Esophagus (tissue), 2 donors: Measurements from ENCODE around the gene ZMYND8. TPM values are rescaled to one million over a fixed set of nuclear protein-coding genes. Genes with fewer than 3 reads are reported as not detected.

ENCODE experiments used
- H3K27ac ChIP-seq, 2 donors: one replicate each; pipeline ENCODE4 v1.5.1; 2013; ENCODE audit warnings: low read depth in 2 of 2, mild to moderate bottlenecking in 2 of 2, inconsistent platforms in 1 of 2, low read length in 1 of 2, moderate library complexity in 1 of 2
- H3K27me3 ChIP-seq, 2 donors: one replicate each; pipeline ENCODE4 v1.6.1; 2013; ENCODE audit warnings: low read length in 2 of 2, control low read depth in 1 of 2, mild to moderate bottlenecking in 1 of 2; ENCODE audit not compliant: insufficient read depth in 2 of 2, control insufficient read depth in 1 of 2
- H3K36me3 ChIP-seq, 2 donors: one replicate each; pipeline ENCODE4 v1.6.1; 2013; ENCODE audit warnings: low read length in 1 of 2; ENCODE audit not compliant: control insufficient read depth in 2 of 2, insufficient read depth in 2 of 2
- H3K4me1 ChIP-seq, 2 donors: one replicate each; pipeline ENCODE4 v1.6.1; 2013; ENCODE audit warnings: low read length in 1 of 2; ENCODE audit not compliant: control insufficient read depth in 2 of 2, insufficient read depth in 2 of 2
- H3K4me3 ChIP-seq, 2 donors: one replicate each; pipeline ENCODE4 v1.5.1; 2013; ENCODE audit warnings: low read length in 2 of 2, mild to moderate bottlenecking in 2 of 2, low read depth in 1 of 2, moderate library complexity in 1 of 2
- H3K9me3 ChIP-seq, 2 donors: one replicate each; pipeline ENCODE4 v1.6.1; 2013; ENCODE audit warnings: mild to moderate bottlenecking in 2 of 2, low read depth in 1 of 2, low read length in 1 of 2, moderate library complexity in 1 of 2; ENCODE audit not compliant: control insufficient read depth in 2 of 2, insufficient read depth in 1 of 2
- WGBS, 2 donors: extraction: QIAGEN DNeasy Blood & Tissue Kit; methylation state at CpG; one replicate each; pipeline ENCODE4 v1.1.7; 2013; 5-methylcytosine and 5-hydroxymethylcytosine counted together
- polyA plus RNA-seq, 2 donors: library from polyadenylated mRNA; stranded (reverse); fragments of 200-250 nt; gene quantifications; one replicate each; pipeline ENCODE4 v1.2.3, GENCODE V29; 2013
- donor health status: healthy with polysubstance abuse.
- donor health status: Bipolar disorder and iron deficiency.

The ZMYND8 gene
- polyA plus RNA-seq, 2 donors: 8.8 to 18.7 TPM

- H3K4me1 ChIP-seq: peaks cover 0 to 2% of the 10 kb centered on the region in 2 donors
- peaks cover 5 to 41% of the 10 kb centered on the region in 2 donors for H3K36me3 ChIP-seq
- no peak overlapping the region for H3K27ac ChIP-seq
- H3K4me3 ChIP-seq: no peak overlapping the region
- H3K27me3 ChIP-seq: no peaks in the 10 kb centered on the region
- 96 to 97% methylated on average over 51 of the region's 51 CpGs for WGBS, 2 donors
- H3K9me3 ChIP-seq: no peaks in the 10 kb centered on the region
These were observed 117.5 kb downstream of the ZMYND8 start for GRCh38 chr20:47238780-47239718.

DNA sequence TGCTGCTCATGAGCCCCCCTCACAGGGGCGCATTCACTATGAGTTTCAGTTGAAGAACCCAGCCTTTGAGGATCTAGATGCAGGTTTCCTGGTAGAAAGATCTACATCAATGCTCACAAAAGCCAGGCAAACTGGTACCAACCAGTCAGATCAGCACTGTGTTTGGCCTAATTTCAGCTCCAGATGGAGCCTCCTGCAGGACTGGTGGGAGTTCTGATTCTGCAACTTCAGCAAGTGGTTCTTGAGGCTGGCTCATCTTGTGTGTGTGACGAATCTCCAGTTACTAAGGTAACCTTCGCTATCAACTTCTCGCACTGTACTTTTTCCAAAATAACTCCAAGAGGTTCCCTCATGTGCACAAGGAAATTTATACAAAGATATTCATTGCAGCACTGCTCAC is 118.8 kb downstream of the ZMYND8 start:
- 90 to 93% methylated on average over 4 of the region's 4 CpGs for WGBS, 2 donors
- Histone ChIP-seq H3K27ac (no peak overlapping the region), H3K36me3 (peaks cover 5 to 42% of the 10 kb centered on the region in 2 donors), H3K27me3 (no peaks in the 10 kb centered on the region), H3K4me1 (peaks cover 0 to 2% of the 10 kb centered on the region in 2 donors), H3K4me3 (no peak overlapping the region), H3K9me3 (no peaks in the 10 kb centered on the region)

GRCh38 chr20:47236639-47236900 is 119.9 kb downstream of the ZMYND8 start:
- 94% methylated on average over 1 of the region's 1 CpG for WGBS, 2 donors
- no peaks in the 10 kb centered on the region for H3K9me3 ChIP-seq
- no peaks in the 10 kb centered on the region for H3K27me3 ChIP-seq
- peaks cover 0 to 37% of the 10 kb centered on the region in 2 donors for H3K36me3 ChIP-seq
- no peaks in the 10 kb centered on the region for H3K4me1 ChIP-seq
- no peak overlapping the region for H3K4me3 ChIP-seq
- no peak overlapping the region for H3K27ac ChIP-seq

DNA sequence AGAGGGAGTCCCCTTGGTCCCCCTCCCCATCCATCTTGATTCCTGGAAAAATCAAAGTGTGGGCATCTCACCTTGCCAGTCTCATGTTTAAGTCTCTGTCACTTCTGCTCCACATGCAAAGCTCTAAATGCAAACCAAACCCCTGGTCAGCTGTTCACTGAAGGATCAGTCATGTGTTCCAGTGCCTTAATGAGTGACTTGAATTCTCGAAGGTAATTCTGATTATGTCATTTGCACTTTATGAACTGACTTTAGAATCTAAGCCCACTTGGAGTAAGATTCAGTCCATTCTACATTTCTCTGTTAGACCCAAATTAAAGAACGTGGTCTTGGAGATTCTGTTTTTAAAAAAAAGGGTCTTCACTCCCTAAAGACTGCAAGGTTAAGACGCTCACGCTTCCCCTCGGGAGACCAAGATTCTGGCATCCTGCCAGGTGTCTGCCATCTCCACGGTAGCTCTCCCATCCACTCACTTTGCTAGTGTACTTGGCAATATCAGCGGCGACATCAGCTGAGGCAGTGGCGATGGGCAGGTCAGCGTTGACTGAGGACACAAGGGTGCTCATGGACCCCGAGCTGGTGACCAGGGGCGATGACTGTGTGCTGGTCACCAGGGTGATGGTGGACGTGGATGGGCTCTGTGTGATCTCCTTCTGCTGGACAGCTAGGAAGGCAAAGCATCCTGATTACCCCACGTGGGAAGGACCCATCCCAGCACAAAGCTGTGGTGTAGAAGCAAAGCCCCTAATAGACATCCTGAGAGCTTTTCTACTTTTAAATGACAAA is 120.5 kb downstream of the ZMYND8 start:
- Histone ChIP-seq H3K4me3 (no peak overlapping the region), H3K9me3 (no peaks in the 10 kb centered on the region), H3K27me3 (no peaks in the 10 kb centered on the region), H3K4me1 (no peaks in the 10 kb centered on the region), H3K27ac (no peak overlapping the region), H3K36me3 (peaks cover 0 to 39% of the 10 kb centered on the region in 2 donors)
- WGBS, 2 donors: 89 to 91% methylated on average over 14 of the region's 14 CpGs

DNA sequence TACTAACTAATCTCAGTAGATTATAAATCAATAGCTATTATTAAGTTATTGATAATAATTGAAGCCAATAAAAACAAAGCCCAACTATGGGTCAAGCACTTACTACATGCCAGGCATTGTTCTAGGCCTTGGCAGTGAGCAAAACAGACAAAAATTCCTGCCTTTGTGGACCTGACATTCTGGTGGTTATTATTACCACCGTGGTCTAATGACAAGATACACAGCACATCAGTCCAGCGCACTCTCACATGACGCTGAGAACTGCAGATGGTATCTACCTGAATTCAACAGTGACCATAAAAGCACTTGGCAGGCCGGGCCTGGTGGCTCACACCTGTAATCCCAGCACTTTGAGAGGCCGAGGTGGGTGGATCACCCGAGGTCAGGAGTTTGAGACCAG is 121.4 kb downstream of the ZMYND8 start:
- no peaks in the 10 kb centered on the region for H3K4me1 ChIP-seq
- no peak overlapping the region for H3K27ac ChIP-seq
- 96 to 98% methylated on average over 6 of the region's 6 CpGs for WGBS, 2 donors
- no peaks in the 10 kb centered on the region for H3K9me3 ChIP-seq
- H3K27me3 ChIP-seq: no peaks in the 10 kb centered on the region
- no peak overlapping the region for H3K4me3 ChIP-seq
- peaks cover 0 to 42% of the 10 kb centered on the region in 2 donors for H3K36me3 ChIP-seq

DNA sequence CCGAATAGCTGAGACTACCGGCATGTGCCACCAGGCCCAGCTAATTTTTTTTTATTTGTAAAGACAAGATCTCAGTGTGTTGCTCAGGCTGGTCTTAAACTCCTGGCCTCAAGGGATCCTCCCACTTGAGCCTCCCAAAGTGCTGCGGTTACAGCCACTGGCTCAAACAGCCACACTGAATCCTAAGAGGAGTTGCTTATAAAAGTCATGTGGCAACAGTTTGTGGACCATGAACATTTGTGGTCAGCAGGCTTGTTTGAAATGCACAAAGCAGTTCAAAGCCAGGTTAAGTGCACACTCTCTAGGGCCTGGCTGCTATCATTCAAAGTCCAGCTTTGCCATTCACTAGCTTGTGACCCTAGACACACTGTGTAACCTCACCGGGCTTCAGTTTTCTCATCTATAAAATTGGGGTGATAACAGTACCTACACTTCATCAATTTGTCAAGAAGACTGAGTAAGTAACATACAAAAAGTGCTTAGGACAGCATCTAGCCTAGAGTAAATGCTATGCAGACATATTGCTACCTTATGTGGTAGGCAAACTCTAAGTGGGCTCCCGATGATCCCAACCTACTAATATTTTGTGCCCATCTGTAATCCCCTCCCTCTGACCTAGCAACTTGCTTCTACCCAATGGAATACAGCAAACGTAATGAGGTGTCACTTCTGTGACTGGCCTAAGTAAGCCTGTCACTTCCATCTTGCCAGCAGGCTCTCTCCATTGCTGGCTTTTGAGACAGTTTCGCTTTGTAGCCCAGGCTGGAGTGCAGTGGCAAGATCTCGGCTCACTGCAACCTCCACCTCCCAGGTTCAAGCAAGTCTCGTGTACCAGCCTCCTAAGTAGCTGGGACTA is 122.9 kb downstream of the ZMYND8 start:
- no peak overlapping the region for H3K4me3 ChIP-seq
- H3K27ac ChIP-seq: no peak overlapping the region
- no peaks in the 10 kb centered on the region for H3K27me3 ChIP-seq
- H3K4me1 ChIP-seq: no peaks in the 10 kb centered on the region
- 94 to 95% methylated on average over 9 of the region's 9 CpGs for WGBS, 2 donors
- no peaks in the 10 kb centered on the region for H3K9me3 ChIP-seq
- H3K36me3 ChIP-seq: peaks cover 0 to 42% of the 10 kb centered on the region in 2 donors

GRCh38 chr20:47232518-47232917 is 124.0 kb downstream of the ZMYND8 start:
- H3K4me1 ChIP-seq: no peaks in the 10 kb centered on the region
- no peaks in the 10 kb centered on the region for H3K27me3 ChIP-seq
- H3K36me3 ChIP-seq: peaks cover 0 to 39% of the 10 kb centered on the region in 2 donors
- no peaks in the 10 kb centered on the region for H3K9me3 ChIP-seq
- no peak overlapping the region for H3K4me3 ChIP-seq
- no peak overlapping the region for H3K27ac ChIP-seq
- WGBS, 2 donors: 96 to 97% methylated on average over 3 of the region's 3 CpGs

GRCh38 chr20:47231382-47232039 is 125.0 kb downstream of the ZMYND8 start:
- H3K9me3 ChIP-seq: no peaks in the 10 kb centered on the region
- H3K27ac ChIP-seq: no peak overlapping the region
- H3K36me3 ChIP-seq: peaks cover 3 to 41% of the 10 kb centered on the region in 2 donors
- no peak overlapping the region for H3K4me3 ChIP-seq
- H3K27me3 ChIP-seq: no peaks in the 10 kb centered on the region
- H3K4me1 ChIP-seq: no peaks in the 10 kb centered on the region
- WGBS, 2 donors: 88 to 91% methylated on average over 16 of the region's 16 CpGs

- H3K27ac ChIP-seq: no peak overlapping the region
- 96 to 97% methylated on average over 8 of the region's 8 CpGs for WGBS, 2 donors
- H3K36me3 ChIP-seq: peaks cover 4 to 39% of the 10 kb centered on the region in 2 donors
- H3K27me3 ChIP-seq: no peaks in the 10 kb centered on the region
- no peaks in the 10 kb centered on the region for H3K4me1 ChIP-seq
- H3K4me3 ChIP-seq: no peak overlapping the region
- no peaks in the 10 kb centered on the region for H3K9me3 ChIP-seq
These were observed 125.7 kb downstream of the ZMYND8 start for GRCh38 chr20:47230811-47231256.
